ENCODE data around the gene WHAMM.

GRCh38 chr15:82774496-82774895 is 34.9 kb upstream of the WHAMM start:
- TF ChIP-seq CTCF (IDR thresholded peaks at IDR 0.05) (no peak), POLR2A (IDR thresholded peaks at IDR 0.05) (no peak), POLR2AphosphoS5 (IDR thresholded peaks at IDR 0.05) (no peak), EP300 (IDR thresholded peaks at IDR 0.05; ENCODE audit: low read depth) (no peak)
